Measurements from ENCODE around the gene ABLIM2. TPM values are rescaled to one million over a fixed set of nuclear protein-coding genes. Genes with fewer than 3 reads are reported as not detected.

ABLIM2 gene
- polyA plus RNA-seq, 3 donors = 0.21 TPM; not detected in 2

GRCh38 chr4:8204576-8205227 lies 46.1 kb upstream of the ABLIM2 start:
- peaks cover 90% of the 10 kb centered on the region for H3K4me1 Mint-ChIP-seq
- H3K79me2 ChIP-seq (ENCODE audit: insufficient read depth, low read length) = peaks cover 90% of the 10 kb centered on the region
- TF ChIP-seq CTCF (IDR thresholded peaks at IDR 0.05) = no peak

GRCh38 chr4:8203817-8204216 lies 45.2 kb upstream of the ABLIM2 start:
- Mint-ChIP-seq H3K27ac (peak overlapping the region in 2 of 7 donors; percentile 46 to 68), H3K27me3 (ENCODE audit: low read depth in 3 of 3) (peaks cover 0 to 3% (median 0%) of the 10 kb centered on the region in 3 donors), H3K36me3 (peaks cover 51 to 64% of the 10 kb centered on the region in 2 donors), H3K4me1 (peaks cover 83% of the 10 kb centered on the region), H3K9me3 (peaks cover 0 to under 1% (median 0%) of the 10 kb centered on the region in 7 donors), H3K4me3 (peak overlapping the region in 1 of 2 donors; percentile 72)
- Histone ChIP-seq H3K9ac (ENCODE audit: insufficient read depth, low read length, poor library complexity, severe bottlenecking) (no peak overlapping the region), H3K27me3 (ENCODE audit: control insufficient read depth in 2 of 2, insufficient read depth in 2 of 2, low read length in 2 of 2) (no peaks in the 10 kb centered on the region), H3K4me3 (replicated peaks in 1 of 3; ENCODE audit: low read depth in 2 of 3, low read length in 3 of 3) (no peak overlapping the region), H3K4me1 (ENCODE audit: control insufficient read depth in 1 of 2, insufficient read depth in 2 of 2, low read length in 2 of 2) (peaks cover 89 to 97% of the 10 kb centered on the region in 2 donors), H2AFZ (ENCODE audit: insufficient read depth, low read depth, low read length, poor library complexity, severe bottlenecking) (no peak overlapping the region), H4K20me1 (ENCODE audit: insufficient read depth, low read length) (peaks cover 86% of the 10 kb centered on the region), H3K36me3 (replicated peaks in 1 of 2; ENCODE audit: control insufficient read depth in 1 of 2, insufficient read depth in 2 of 2, low read length in 2 of 2) (peaks cover 4 to 34% of the 10 kb centered on the region in 2 donors), H3K4me2 (replicated peaks; ENCODE audit: extremely low read depth, low read length, poor library complexity, severe bottlenecking) (no peak overlapping the region), H3K9me3 (replicated peaks in 1 of 2; ENCODE audit: control insufficient read depth in 1 of 2, insufficient read depth in 1 of 2, low read length in 2 of 2) (no peaks in the 10 kb centered on the region), H3K27ac (ENCODE audit: low read depth in 1 of 2, low read length in 2 of 2) (no peak overlapping the region), H3K79me2 (ENCODE audit: insufficient read depth, low read length) (peaks cover 91% of the 10 kb centered on the region)
- no peak for DNase-seq
- intact Hi-C loops (cut with micrococcal nuclease) = no loop called here
- 82% methylated on average over 6 of the region's 10 CpGs for WGBS (ENCODE audit: insufficient coverage)
- TF ChIP-seq CTCF (IDR thresholded peaks at IDR 0.05) = no peak

More at GRCh38 chr4:8204576-8205227, 46.1 kb upstream of the ABLIM2 start:
- Mint-ChIP-seq H3K9me3 (no peaks in the 10 kb centered on the region), H3K27ac (peak overlapping the region in 2 of 7 donors; percentile 56 to 86), H3K36me3 (peaks cover 59 to 73% of the 10 kb centered on the region in 2 donors), H3K4me3 (peak overlapping the region in 1 of 2 donors; percentile 15), H3K27me3 (ENCODE audit: low read depth in 3 of 3) (peaks cover 0 to 3% (median 0%) of the 10 kb centered on the region in 3 donors)
- DNase-seq = no peak
- H3K9ac ChIP-seq (ENCODE audit: insufficient read depth, low read length, poor library complexity, severe bottlenecking) = no peak overlapping the region
- no peaks in the 10 kb centered on the region for H3K27me3 ChIP-seq (ENCODE audit: control insufficient read depth in 2 of 2, insufficient read depth in 2 of 2, low read length in 2 of 2)
- no peak overlapping the region for H3K4me3 ChIP-seq (replicated peaks in 1 of 3; ENCODE audit: low read depth in 2 of 3, low read length in 3 of 3)
- H4K20me1 ChIP-seq (ENCODE audit: insufficient read depth, low read length) = peaks cover 90% of the 10 kb centered on the region
- peak overlapping the region; percentile 44 for H3K4me2 ChIP-seq (replicated peaks; ENCODE audit: extremely low read depth, low read length, poor library complexity, severe bottlenecking)
- no peak overlapping the region for H2AFZ ChIP-seq (ENCODE audit: insufficient read depth, low read depth, low read length, poor library complexity, severe bottlenecking)
- WGBS (ENCODE audit: insufficient coverage) = 87% methylated on average over 28 of the region's 31 CpGs
- intact Hi-C loops (cut with micrococcal nuclease) = loop anchor here in 1 of 2 donors (5.0 kb wide), 1 partner anchor 47 kb away; the partner anchor contains the start of gene ABLIM2
- peaks cover 91 to 100% of the 10 kb centered on the region in 2 donors for H3K4me1 ChIP-seq (ENCODE audit: control insufficient read depth in 1 of 2, insufficient read depth in 2 of 2, low read length in 2 of 2)
- peak overlapping the region; percentile 36 to 62 for H3K27ac ChIP-seq (ENCODE audit: low read depth in 1 of 2, low read length in 2 of 2)
- no peaks in the 10 kb centered on the region for H3K9me3 ChIP-seq (replicated peaks in 1 of 2; ENCODE audit: control insufficient read depth in 1 of 2, insufficient read depth in 1 of 2, low read length in 2 of 2)
- peaks cover 10 to 43% of the 10 kb centered on the region in 2 donors for H3K36me3 ChIP-seq (replicated peaks in 1 of 2; ENCODE audit: control insufficient read depth in 1 of 2, insufficient read depth in 2 of 2, low read length in 2 of 2)
